Thyroid gland (tissue), 4 donors: ENCODE results near the gene FEV. TPM values are rescaled to one million over a fixed set of nuclear protein-coding genes. Genes with fewer than 3 reads are reported as not detected.
"Not testable (repeated sequence)": the region's sequence is repeated elsewhere in the genome, so short reads cannot be mapped to it uniquely, and the experiment has no call there.

ENCODE experiments used
- DNase-seq, 2 donors: peaks; one replicate each; pipeline ENCODE4 v3.0.0-alpha.2; 2019
- H3K27ac ChIP-seq, 3 donors: fragments of 200-600 bp; sonication (generic); 1 replicate in 2 of 3; 2 replicates in 1 of 3; pipeline ENCODE4 v1.5.1; 2016 to 2019; ENCODE audit warnings: mild to moderate bottlenecking in 1 of 3, moderate library complexity in 1 of 3
- H3K27me3 ChIP-seq: fragments of 200-600 bp; sonication (generic); one replicate; pipeline ENCODE4 v1.5.1; 2019
- H3K36me3 ChIP-seq, 2 donors: fragments of 200-600 bp; sonication (generic); one replicate each; pipeline ENCODE4 v1.5.1; 2016 to 2019
- H3K4me1 ChIP-seq, 2 donors: fragments of 200-600 bp; sonication (generic); one replicate each; pipeline ENCODE4 v1.5.1; 2017 to 2019
- H3K4me3 ChIP-seq, 3 donors: fragments of 200-600 bp; sonication (generic); replicated peaks in 1 of 3; 1 replicate in 2 of 3; 2 replicates in 1 of 3; pipeline ENCODE4 v1.5.1; 2016; ENCODE audit warnings: mild to moderate bottlenecking in 1 of 3
- H3K9me3 ChIP-seq: fragments of 200-600 bp; sonication (generic); one replicate; pipeline ENCODE4 v1.5.1; 2017
- POLR2A ChIP-seq, 2 donors: fragments of 450-650 bp; IDR thresholded peaks; one replicate each; pipeline ENCODE4 v1.6.1; 2017; ENCODE audit warnings: antibody characterized with exemption in 2 of 2, mild to moderate bottlenecking in 2 of 2, moderate library complexity in 1 of 2
- WGBS, 2 donors: methylation state at CpG; one replicate each; pipeline ENCODE4 v1.1.5; 2017; 5-methylcytosine and 5-hydroxymethylcytosine counted together
- intact Hi-C: fragments of 100-400 bp; cut with DNase I; formaldehyde crosslinking; loops from one replicate; pipeline ENCODE4 v1.15.1; 2023
- microRNA counts, 2 donors: library from miRNA; unstranded; fragments of <30 nt; microRNA quantifications; one replicate each; lab custom pipeline; 2016 to 2017
- microRNA-seq: library from miRNA; unstranded; fragments of <30 nt; microRNA quantifications from one replicate; pipeline ENCODE4, GENCODE V29; 2016
- small RNA-seq: library from RNA; depleted of rRNA; stranded (forward); fragments of <200 nt; gene quantifications from one replicate; pipeline ENCODE3, GENCODE V24; 2016
- total RNA-seq, 4 donors: library from RNA; depleted of rRNA; stranded (reverse); fragments of >200 nt; gene quantifications; one replicate each; pipeline ENCODE4 v1.2.3, GENCODE V29; 2016
- TF ChIP-seq, protein P1 (sequence below), 6 experiments: fragments of 200-600 bp in 3 of 6; fragments of 450-650 bp in 3 of 6; sonication (generic) in 3 of 6; IDR thresholded peaks; one replicate each; pipeline ENCODE4 v1.5.1; 2016 to 2019; ENCODE audit warnings: antibody characterized with exemption in 6 of 6, mild to moderate bottlenecking in 2 of 6, inconsistent platforms in 1 of 6, moderate library complexity in 1 of 6

FEV gene
- total RNA-seq, 4 donors from 2014 or later, result not detected

- 77 to 89% methylated on average over 1 of the region's 1 CpG for WGBS, 2 donors
- H3K27me3 ChIP-seq, result no peaks in the 10 kb centered on the region
Measured at GRCh38 chr2:218946621-218947020, 38.4 kb downstream of the FEV start.

GRCh38 chr2:218944759-218945404, 40.1 kb downstream of the FEV start:
- intact Hi-C loops, result no loop called here
- H3K9me3 ChIP-seq, result no peaks in the 10 kb centered on the region
- no peaks in the 10 kb centered on the region for H3K27me3 ChIP-seq
- 50 to 86% methylated on average over 1 of the region's 1 CpG for WGBS, 2 donors
- H3K4me3 ChIP-seq, result no peak overlapping the region
- no peaks in the 10 kb centered on the region for H3K4me1 ChIP-seq
- no peaks in the 10 kb centered on the region for H3K36me3 ChIP-seq
- DNase-seq, result no peak
- H3K27ac ChIP-seq, result no peak overlapping the region
- TF ChIP-seq, protein P1, sequence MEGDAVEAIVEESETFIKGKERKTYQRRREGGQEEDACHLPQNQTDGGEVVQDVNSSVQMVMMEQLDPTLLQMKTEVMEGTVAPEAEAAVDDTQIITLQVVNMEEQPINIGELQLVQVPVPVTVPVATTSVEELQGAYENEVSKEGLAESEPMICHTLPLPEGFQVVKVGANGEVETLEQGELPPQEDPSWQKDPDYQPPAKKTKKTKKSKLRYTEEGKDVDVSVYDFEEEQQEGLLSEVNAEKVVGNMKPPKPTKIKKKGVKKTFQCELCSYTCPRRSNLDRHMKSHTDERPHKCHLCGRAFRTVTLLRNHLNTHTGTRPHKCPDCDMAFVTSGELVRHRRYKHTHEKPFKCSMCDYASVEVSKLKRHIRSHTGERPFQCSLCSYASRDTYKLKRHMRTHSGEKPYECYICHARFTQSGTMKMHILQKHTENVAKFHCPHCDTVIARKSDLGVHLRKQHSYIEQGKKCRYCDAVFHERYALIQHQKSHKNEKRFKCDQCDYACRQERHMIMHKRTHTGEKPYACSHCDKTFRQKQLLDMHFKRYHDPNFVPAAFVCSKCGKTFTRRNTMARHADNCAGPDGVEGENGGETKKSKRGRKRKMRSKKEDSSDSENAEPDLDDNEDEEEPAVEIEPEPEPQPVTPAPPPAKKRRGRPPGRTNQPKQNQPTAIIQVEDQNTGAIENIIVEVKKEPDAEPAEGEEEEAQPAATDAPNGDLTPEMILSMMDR (IDR thresholded peaks at IDR 0.05), result no peak
- TF ChIP-seq POLR2A (IDR thresholded peaks at IDR 0.05), result no peak

More at GRCh38 chr2:218946621-218947020, 38.4 kb downstream of the FEV start:
- Histone ChIP-seq H3K4me1 (no peaks in the 10 kb centered on the region), H3K27ac (no peak overlapping the region), H3K36me3 (no peaks in the 10 kb centered on the region), H3K4me3 (no peak overlapping the region), H3K9me3 (no peaks in the 10 kb centered on the region)
- TF ChIP-seq, protein P1 (IDR thresholded peaks at IDR 0.05), result no peak
- no peak for TF ChIP-seq POLR2A (IDR thresholded peaks at IDR 0.05)
- no peak for DNase-seq
- intact Hi-C loops, result no loop called here

DNA sequence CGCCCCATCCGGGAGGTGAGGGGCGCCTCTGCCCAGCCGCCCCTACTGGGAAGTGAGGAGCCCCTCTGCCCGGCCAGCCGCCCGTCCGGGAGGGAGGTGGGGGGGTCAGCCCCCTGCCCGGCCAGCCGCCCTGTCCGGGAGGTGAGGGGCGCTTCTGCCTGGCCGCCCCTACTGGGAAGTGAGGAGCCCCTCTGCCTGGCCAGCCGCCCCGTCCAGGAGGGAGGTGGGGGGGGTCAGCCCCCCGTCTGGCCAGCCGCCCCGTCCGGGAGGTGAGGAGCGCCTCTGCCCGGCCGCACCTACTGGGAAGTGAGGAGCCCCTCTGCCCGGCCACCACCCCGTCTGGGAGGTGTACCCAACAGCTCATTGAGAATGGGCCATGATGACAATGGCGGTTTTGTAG, 53.2 kb downstream of the FEV start:
- H3K36me3 ChIP-seq, intact Hi-C loops, DNase-seq, H3K9me3 ChIP-seq, H3K4me1 ChIP-seq, H3K27ac ChIP-seq, H3K4me3 ChIP-seq, H3K27me3 ChIP-seq: not testable (repeated sequence)
- 70 to 95% methylated on average over 2 to 12 of the region's 25 CpGs for WGBS, 2 donors

MicroRNA genes within 50 kb of the gene (microRNA counts, 767-probe panel; counts per million panel counts)
- 0 counts per million in 2 donors for microRNA hsa-miR-375 (lab: Ali Mortazavi, UCI)

Small RNA genes within 50 kb of the gene (microRNA-seq; reads per million reads assigned to microRNA genes)
- 1,040 reads per million, percentile 81 among the genes with 10 or more reads in this experiment for gene MIR375

Small RNA genes within 50 kb of the gene (small RNA-seq; reads per million reads assigned to genes)
- gene MIR375, result 25.1 reads per million, percentile 94 among the genes with 10 or more reads in this experiment

Other genes with a start within 250 kb of the FEV start
- gene CYP27A1, start 203.0 kb downstream of the FEV start, total RNA-seq, result 10 to 100 TPM in 3 of 4 donors, 1 to 10 TPM in 1; 9.0 to 26.8 (median 17.0) TPM
- not detected for gene PRKAG3, start 153.4 kb downstream of the FEV start, total RNA-seq
- 1 to 10 TPM in 2 of 4 donors, not detected in 2; 2.7 to 5.1 TPM for gene WNT6, start 125.4 kb downstream of the FEV start, total RNA-seq
- gene WNT10A, start 104.3 kb downstream of the FEV start, total RNA-seq, result under 1 TPM in 1 of 4 donors, not detected in 3; 0.20 TPM
- gene CDK5R2, start 25.5 kb downstream of the FEV start, total RNA-seq, result under 1 TPM in 1 of 4 donors, not detected in 3; 0.39 TPM
- not detected for gene CRYBA2, start 8.2 kb upstream of the FEV start, total RNA-seq
- 1 to 10 TPM in 1 of 4 donors, under 1 TPM in 2, not detected in 1; under 0.01 to 1.3 (median 0.78) TPM for gene CFAP65, start 56.3 kb upstream of the FEV start, total RNA-seq
- under 1 TPM in 1 of 4 donors, not detected in 3; 0.34 TPM for gene IHH, start 75.7 kb upstream of the FEV start, total RNA-seq
- gene NHEJ1, start 175.6 kb upstream of the FEV start, total RNA-seq, result 10 to 100 TPM in 3 of 4 donors, 1 to 10 TPM in 1; 8.6 to 13.8 (median 11.9) TPM
- gene SLC23A3, start 184.8 kb upstream of the FEV start, total RNA-seq, result 1 to 10 TPM; 1.1 to 3.9 (median 3.4) TPM
- gene CNPPD1, start 191.7 kb upstream of the FEV start, total RNA-seq, result 100 to 1,000 TPM in 1 of 4 donors, 10 to 100 TPM in 3; 48.2 to 115 (median 65.0) TPM
- 100 to 1,000 TPM in 2 of 4 donors, 10 to 100 TPM in 2; 82.3 to 122 (median 100) TPM for gene RETREG2, start 193.1 kb upstream of the FEV start, total RNA-seq
- 100 to 1,000 TPM in 2 of 4 donors, 10 to 100 TPM in 2; 78.7 to 131 (median 92.0) TPM for gene ZFAND2B, start 221.6 kb upstream of the FEV start, total RNA-seq
- 10 to 100 TPM; 29.6 to 96.8 (median 63.6) TPM for gene ABCB6, start 233.8 kb upstream of the FEV start, total RNA-seq
- gene ATG9A, start 244.5 kb upstream of the FEV start, total RNA-seq, result 10 to 100 TPM; 48.8 to 59.3 (median 54.6) TPM
- 10 to 100 TPM; 38.1 to 66.4 (median 45.5) TPM for gene ANKZF1, start 244.6 kb upstream of the FEV start, total RNA-seq